HPDE6-E6E7 (cell line): Measurements from ENCODE around the gene C2CD4B.

Experiments
- DNase-seq: peaks from one replicate; pipeline ENCODE4 v3.0.0; 2011; ENCODE audit warnings: missing footprints; ENCODE audit errors: extremely low spot score

The C2CD4B gene, protein sequence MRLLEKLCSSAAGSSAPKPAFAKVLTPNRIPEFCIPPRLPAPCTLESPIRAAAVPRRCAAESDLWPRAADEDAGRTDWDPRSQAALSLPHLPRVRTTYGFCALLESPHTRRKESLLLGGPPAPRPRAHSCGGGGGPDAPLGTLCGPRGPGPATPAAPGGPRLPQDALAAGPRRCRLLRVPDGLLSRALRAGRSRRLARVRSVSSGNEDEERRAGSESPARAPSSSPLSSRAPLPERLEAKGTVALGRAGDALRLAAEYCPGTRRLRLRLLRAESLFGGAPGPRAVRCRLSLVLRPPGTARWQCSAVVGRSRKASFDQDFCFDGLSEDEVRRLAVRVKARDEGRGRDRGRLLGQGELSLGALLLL

DNA sequence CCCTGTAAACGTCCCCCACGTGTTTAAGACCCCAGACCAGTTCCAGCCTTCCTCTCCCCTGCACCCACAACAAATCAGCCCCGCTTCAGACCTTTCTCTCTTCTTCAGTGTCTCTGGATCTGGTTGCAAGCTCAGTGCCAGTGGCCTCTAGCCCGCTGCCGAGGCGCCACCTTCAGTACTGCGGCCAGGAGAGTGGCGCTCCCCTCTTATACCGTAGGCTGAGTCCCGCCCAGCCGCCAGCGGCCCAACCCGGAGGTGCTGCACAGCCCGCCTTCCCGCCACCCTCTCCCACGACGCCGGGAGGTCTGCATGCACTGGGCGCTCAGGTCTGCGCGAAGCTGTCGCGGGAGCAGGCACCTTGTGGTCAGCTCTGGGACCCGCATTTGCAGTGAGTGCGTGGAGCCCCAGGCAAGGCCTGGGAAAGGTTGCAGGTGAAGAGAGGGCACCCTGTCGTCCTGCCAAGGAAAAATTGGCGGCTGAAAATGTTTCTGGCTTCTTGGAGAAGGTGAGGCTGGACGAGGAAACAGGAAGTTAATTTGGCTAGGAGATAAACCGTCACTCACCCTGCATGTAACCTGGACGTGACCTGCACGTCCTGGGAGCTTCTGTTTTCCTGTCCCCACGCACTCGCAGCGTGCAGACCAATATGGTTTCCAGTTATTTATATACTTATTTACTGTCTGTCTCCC lies at the start of gene C2CD4B:
Gene C2CD4B (minus strand): TSS at position 182 of the 689 bp plus-strand sequence. CDS start 301 bp downstream, outside the sequence.
- DNase-seq = peak; percentile 23

DNA sequence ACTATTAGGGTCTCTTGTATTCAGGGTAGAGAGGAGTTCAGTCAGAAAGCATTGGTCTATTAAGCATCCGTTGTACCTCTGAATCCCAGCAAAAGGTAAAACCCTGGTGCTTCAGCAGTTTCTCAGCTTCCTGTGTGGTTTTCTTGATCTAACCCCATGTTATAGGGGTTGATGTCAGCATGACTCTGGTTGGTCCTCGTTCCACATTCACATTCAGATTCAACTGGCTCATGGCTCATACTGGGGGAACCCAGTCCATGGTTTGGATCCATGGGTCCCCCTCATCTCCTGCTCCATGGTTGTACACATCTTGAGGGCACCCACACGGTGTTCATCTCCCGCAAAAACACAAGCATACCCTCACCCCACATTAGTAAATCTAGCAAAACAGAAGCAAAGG lies 47.7 kb upstream of the C2CD4B start:
- no peak for DNase-seq

DNA sequence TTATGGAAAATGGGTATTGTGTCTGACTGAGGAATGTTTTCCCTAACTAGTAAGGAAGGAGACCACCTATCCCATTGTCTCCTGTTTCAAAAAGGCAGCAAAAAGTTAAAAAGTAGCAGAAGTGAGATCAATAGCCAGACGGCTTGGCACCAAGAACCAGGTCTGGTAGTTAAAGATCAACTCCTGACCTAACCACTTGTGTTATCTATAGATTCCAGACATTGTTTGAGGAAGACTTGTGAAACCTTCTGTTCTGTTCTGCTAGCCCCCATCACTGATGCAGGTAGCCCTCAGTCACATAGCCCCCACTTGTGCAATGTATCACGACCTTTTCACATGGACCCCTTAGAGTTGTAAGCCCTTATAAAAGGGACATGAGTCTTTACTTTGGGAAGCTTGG lies 46.3 kb upstream of the C2CD4B start:
- DNase-seq = no peak

DNA sequence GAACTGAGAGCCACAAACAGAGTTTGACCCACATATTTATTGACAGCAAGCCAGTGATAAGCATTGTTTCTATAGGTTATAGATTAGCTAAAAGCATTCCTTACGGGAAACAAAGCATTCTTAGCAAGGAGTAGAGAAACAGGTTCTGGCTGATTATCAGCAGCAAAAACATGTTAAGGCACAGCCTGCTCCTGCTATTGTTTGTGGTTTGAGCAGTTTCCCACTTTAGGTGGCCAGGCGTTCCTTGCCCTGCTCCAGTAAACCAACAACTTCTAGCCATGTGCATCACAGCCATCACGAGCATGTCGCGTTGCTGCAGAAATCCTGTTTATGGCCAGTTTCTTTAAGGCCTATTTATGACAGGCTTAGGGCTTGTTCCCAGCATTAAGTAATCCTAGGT lies 44.7 kb upstream of the C2CD4B start:
- DNase-seq = peak; percentile 32

DNA sequence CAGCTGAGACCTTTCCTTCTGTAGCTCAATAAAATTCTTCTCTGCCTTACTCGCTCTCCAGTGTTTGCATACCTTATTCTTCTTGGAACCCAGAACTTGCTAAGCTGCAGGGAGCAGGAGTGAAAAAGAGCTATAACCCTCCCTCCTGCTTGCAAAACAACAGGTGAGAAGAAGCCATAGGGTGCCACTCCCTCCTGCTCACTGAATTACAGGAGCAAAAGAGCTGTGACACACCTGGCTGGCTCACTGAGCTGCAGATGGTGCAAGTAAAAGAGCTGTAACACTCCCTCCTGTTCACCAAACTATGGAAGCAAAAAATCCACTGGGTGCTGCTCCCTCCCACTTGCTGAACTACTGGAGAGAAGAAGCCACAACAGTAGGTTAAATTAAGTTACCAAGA lies 44.2 kb upstream of the C2CD4B start:
- peak; percentile 7 for DNase-seq

DNA sequence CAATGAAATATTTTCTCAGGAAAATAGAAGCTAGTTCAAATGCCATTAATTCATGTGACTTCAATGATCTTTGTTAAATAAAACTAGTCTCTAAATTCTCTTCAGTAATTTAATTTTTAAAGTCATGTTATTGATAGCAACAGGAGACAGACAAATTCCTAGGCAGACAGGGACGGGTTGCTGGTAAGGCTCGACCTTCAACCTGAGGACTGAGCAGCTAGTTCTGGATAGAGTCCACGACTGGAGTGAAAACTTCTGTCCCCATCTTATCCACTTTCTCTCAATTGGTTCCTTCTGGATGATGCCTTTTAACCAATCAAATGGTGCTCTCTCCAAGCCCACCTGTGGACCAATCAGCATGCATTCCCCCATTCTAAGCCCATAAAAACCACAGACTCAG lies 43.8 kb upstream of the C2CD4B start:
- DNase-seq = no peak

DNA sequence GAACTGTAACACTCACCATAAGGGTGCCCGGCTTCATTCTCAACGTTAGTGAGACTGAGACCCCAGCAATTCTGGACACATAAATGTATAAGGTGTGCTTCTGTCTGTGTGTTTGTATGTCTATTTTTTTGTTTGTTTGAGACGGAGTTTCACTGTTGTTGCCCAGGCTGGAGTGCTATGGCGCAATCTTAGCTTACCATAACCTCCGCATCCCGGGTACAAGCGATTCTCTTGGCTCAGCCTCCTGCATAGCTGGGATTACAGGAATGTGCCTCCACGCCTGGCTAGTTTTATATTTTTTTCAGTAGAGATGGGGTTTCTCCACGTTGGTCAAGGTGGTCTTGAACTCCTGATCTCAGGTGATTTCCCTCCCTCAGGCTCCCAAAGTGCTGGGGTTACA lies 43.3 kb upstream of the C2CD4B start:
- no peak for DNase-seq

DNA sequence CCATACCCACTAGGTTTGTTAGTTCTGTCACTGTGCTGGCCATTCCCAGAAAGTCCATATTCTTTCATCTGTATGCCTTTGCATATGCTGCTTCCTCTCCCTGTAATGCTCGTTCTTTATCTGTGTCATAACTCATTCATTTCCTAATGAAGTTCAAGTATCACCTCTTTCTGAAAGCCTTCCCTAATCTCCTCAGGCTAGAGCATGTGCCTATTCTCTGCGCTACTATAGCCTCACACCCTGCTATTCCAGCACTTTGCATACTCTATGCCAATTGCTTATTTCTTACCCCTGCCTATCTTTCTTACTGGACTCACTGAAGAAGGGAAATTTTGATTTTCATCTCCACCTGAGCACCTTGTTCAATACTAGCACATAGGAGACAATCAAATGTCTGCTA lies 25.6 kb upstream of the C2CD4B start:
- DNase-seq = no peak

DNA sequence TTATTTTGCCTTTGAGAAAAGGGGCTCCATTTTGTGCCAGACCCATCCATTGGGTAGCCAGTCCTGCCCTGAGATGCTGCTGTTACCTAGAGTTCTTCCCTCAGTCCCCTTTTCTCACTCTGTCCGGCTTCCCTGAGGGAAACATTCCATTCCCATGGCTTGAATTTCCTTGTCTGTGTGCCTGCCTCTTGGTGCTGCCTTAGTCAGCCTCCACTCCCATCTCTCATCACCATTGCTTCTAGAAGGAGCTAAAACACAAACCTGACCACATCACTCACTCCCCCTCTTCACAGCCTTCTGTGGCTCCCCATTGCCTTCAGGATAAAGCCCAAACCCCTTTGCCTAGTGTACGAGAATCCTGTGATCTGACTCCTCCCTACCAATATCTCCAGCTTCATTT lies 25.2 kb upstream of the C2CD4B start:
- DNase-seq = no peak

DNA sequence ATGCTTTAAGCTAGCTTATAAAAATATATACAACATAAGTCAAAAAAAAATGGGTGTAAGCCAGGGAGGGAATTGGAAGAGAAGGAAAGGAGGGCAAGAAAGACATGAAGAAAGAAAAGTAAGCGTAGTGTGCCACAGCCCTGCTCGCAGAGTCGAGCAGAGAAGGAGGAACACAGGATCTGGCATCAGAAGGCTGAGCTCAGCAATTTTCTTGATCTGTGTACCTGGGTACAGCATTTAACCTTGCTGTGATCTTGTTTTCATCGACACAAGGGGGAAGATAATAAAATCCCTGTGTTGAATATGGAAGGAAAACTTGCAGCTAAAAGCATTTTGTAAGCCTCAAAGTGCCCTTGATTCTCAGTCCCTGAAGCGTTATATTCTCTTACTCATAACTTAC lies 23.7 kb upstream of the C2CD4B start:
- no peak for DNase-seq

DNA sequence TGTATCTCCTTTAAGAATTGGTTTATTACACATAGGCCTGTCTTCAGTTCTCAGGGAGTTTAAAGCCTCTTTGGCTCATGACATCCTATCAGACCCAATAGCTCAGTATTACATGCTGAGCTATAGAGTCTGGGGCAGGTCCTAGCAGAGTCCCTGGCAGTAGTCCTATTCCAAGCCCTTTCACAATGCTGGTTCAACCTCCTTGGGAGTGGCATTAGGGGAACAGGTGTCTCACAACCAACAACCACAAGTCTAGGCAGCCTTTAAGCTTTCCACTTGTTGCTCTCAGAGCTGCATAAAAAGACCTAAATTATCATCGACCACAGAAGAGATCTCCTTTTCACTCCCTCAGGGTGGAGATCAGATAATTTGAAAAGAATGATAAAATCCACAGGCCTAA lies 22.8 kb upstream of the C2CD4B start:
- DNase-seq = no peak

DNA sequence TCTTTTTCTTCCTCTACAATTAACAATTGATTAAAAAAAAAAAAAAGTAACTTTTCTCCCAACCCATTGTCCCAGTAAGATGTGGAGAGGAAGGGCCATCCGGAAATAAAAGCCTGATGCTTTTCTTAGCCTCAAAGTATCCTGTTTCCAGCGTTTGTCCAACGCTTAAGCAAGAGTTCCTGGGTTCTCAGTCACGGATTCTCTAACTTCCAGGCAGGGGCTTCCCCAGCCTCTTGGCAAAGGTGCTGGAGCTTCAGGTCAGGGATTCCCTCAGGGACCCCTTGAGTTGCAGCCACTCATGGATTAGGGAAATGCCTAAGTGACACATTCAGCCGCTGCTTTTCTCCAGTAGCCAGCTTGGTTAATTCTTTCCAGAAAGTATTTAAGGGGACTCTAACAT lies 22.3 kb upstream of the C2CD4B start:
- no peak for DNase-seq

DNA sequence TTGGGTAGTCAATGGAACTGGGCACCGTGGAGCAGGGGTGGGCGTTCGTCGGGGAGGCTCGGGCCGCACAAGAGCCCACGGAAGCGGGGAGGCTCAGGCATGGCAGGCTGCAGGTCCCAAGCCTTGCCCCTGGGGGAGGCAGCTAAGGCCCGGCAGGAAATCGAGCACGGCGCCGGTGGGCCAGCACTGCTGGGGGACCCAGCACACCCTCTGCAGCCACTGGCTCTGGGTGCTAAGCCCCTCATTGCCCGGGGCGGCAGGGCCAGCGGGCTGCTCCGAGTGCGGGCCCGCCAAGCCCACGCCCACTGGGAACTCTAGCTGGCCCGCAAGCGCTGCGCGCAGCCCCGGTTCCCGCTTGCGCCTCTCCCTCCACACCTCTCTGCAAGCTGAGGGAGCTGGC lies 21.5 kb upstream of the C2CD4B start:
- no peak for DNase-seq

DNA sequence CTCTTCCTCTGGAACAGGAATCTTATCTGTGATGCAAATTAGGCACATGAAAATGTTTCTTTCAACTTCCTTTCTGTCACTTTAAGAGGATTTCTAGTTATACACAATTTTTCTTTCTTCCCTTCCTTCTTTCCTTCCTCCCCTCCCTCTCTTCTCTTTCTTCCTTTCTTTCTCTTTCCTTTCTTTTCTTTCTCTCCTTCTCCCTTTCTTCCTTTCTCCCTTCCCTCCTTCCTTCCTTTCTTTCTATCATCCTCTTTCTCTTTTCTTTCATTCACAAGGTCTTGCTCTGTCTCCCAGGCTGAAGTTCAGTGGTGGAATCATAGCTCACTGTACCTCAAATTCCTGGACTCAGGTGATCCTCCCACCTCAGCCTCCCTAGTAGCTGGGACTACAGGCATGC lies 18.0 kb upstream of the C2CD4B start:
- no peak for DNase-seq

DNA sequence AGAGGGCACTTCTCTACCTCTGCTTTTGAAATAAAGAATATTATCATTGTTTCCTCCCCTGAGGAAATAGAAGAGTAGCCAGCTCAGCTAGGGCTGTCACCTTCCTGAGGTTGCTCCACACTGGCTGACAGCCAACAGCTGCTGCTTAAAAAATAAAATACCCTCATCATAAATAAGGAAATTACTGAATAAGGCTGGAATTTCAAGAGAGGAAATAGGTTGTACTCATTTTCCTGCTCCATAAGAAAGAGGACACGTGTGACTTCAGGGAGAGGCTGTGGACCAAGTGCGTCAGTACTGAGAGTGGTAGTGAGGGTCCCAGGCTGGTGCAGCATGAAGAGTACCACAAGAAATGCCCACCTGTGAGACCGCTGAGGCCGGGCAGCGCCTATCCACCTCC lies 8.1 kb upstream of the C2CD4B start:
- no peak for DNase-seq

DNA sequence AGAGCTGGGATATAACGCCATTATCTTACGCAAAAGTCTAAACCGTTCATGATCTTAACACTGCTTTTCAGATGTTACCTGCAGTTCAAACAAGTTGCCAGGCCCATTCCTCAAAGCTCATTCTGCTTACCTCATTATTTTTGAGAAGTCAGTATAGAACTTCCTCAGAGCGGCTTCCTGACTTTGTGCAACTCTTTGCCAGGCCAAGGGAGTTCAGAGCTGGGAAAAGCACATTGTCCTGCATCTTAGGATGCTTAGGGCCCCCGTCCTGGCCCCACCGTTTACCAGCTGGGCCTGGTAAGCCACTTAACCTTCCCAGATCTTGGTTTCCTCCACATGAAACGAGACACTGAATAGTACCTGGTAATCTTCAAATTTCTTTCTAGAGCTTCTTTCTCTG lies 6.8 kb upstream of the C2CD4B start:
- DNase-seq = no peak

DNA sequence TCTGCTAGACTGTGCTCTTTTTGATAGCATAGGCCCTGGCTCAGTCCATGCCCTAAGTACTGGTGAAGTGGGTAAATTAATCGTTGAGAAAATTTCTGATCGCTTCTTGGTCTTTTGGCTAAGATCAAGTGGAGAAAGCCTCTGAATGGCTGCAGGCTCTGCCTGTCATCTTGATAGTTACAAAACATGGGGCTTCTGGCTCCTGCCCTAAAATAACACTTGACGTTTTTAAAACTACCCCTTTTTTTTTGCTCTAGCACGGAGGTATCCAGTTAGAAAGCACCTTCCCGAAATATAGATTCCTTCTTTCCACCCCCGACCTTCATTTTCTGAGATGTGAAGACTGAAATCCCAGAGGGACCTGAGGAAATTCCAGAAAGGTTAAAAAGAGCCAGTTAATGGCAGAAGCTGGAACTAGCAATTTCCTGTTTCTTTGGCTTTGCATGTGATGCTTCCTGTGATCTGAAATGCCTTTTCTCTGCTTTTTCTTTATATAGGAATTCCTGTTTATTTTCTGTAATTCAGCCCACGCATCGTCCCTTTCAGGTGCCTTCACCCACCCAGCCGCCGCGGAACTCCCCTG lies 799 bp upstream of the C2CD4B start:
- DNase-seq = no peak

DNA sequence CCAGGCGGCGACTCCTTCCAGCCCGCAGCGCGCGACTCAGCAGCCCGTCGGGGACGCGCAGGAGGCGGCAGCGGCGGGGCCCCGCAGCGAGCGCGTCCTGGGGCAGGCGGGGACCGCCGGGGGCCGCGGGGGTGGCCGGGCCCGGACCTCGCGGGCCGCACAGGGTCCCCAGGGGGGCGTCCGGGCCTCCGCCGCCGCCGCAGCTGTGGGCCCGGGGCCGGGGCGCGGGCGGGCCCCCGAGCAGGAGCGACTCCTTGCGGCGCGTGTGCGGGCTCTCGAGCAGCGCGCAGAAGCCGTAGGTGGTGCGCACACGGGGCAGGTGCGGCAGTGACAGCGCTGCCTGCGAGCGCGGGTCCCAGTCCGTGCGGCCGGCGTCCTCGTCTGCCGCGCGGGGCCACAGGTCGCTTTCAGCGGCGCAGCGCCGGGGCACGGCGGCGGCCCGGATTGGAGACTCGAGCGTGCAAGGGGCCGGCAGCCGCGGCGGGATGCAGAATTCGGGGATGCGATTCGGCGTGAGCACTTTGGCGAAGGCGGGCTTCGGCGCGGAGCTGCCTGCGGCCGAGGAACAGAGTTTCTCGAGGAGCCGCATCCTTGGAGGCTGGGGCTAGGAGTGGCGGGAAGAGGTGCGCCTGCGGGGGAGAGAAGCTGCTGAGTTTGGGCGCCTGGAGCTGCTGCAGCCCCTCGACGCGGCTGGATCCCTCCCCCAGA lies 535 bp downstream of the C2CD4B start:
- no peak for DNase-seq

DNA sequence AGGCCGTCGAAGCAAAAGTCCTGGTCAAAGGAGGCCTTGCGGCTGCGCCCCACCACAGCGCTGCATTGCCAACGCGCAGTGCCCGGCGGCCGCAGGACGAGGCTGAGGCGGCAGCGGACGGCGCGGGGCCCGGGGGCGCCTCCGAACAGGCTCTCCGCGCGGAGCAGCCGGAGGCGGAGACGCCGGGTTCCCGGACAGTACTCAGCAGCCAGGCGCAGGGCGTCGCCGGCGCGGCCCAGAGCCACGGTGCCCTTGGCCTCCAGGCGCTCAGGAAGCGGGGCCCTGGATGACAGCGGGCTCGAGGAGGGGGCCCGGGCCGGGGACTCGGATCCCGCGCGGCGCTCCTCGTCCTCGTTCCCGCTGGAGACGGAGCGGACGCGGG lies 1.1 kb downstream of the C2CD4B start:
- no peak for DNase-seq

DNA sequence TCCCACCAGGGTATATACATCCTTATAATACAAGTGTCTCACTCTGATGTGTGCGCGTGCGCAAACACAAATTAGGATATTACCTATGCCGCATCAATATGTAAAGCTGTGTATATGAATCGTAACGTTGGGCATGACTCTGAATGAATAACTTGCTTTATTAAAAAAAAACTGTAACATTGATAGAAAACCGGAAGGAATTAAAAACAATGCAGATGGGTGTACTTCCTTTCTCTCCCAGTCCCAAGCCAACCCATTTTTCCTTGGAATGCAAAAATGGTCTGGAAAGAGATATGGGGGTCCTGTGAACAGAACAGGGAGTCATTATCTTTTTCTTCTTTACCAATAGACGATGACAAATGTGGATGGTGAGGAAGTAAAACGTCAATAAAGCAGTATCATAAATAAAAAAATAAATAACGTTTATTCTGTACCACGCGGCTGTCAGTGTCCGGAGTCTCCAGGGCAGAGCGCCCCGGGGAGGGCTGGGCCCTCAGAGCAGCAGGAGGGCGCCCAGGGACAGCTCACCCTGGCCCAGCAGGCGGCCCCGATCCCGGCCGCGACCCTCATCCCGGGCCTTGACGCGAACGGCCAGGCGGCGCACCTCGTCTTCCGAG lies 1.6 kb downstream of the C2CD4B start:
- no peak for DNase-seq

DNA sequence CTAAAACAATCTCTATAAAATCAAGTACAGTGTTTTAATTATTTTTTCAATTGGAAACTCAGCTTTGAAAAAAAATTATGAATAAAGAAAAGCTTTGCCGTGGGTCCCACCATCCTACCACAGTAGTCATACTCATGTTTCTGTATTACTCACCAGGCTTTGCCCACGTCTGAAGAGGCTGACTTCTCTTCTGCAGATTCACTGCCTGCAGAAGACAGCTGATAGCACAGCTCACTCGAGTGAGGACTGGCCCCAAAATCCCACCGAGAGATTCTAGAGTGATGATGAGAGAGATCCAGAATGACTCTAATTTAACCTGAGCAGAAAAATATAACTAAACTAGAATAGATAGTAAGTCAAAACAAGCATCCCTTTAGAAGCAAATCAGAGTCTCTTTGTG lies 11.9 kb downstream of the C2CD4B start:
- DNase-seq = no peak

DNA sequence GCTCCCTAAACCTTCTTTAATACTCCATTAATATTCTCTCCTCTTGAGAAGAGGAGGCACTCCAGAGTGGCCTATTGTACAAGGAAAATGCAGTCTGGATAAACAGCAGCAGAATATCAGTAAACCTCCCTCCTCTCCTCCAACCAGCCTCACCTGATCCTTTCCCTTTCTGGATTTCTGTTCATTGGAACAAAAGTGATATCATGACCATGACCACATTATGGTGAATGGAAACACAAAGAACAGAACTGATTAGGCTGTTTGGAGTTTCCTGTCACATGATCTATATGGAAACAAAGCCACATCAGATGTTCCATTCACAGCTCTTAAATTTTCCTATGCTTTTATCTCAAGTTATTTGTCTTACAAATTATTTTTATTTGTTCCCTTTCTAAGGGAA lies 14.6 kb downstream of the C2CD4B start:
- no peak for DNase-seq
